RCC 7860 (cell line): ENCODE measurements around the gene NDNF.

ENCODE experiments used
- DNase-seq: peaks from one replicate; pipeline ENCODE4 v3.0.0-alpha.2; 2015; ENCODE audit warnings: low spot score
- FAIRE-seq: peaks from 2 replicates; lab custom pipeline; 2012; peaks lifted over from hg19 to GRCh38; lab: Jason Lieb, UNC

The NDNF gene

DNA sequence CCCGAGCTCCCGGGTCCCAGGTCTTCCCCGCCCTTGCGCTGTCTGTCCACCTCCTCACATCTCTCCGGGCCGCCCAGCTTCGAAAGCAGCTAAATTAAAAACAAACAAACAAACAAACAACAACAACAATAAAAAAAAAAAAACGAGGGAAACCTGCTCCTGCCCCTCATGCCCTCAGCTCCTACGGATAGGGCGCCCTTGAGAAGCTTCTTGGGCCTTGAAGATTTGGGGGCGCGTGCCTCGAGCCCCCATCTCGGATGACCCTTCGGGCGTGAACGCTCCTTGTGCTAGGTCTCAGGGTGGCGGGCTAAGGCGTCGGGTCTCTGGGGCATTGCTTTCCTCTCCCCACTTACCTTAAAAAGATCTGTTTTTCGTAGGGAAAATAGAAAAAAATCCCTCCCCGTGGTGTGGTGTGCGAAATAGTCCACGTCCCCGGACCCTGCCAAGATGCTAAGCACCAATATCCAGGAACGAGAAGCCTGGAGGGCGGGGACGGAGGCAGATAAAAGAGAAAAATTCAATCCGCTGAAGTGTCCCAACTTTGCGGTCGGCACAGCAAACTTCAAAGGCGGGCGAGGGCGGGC is 603 bp downstream of the NDNF start:
- DNase-seq (no peak), FAIRE-seq (no peak)

DNA sequence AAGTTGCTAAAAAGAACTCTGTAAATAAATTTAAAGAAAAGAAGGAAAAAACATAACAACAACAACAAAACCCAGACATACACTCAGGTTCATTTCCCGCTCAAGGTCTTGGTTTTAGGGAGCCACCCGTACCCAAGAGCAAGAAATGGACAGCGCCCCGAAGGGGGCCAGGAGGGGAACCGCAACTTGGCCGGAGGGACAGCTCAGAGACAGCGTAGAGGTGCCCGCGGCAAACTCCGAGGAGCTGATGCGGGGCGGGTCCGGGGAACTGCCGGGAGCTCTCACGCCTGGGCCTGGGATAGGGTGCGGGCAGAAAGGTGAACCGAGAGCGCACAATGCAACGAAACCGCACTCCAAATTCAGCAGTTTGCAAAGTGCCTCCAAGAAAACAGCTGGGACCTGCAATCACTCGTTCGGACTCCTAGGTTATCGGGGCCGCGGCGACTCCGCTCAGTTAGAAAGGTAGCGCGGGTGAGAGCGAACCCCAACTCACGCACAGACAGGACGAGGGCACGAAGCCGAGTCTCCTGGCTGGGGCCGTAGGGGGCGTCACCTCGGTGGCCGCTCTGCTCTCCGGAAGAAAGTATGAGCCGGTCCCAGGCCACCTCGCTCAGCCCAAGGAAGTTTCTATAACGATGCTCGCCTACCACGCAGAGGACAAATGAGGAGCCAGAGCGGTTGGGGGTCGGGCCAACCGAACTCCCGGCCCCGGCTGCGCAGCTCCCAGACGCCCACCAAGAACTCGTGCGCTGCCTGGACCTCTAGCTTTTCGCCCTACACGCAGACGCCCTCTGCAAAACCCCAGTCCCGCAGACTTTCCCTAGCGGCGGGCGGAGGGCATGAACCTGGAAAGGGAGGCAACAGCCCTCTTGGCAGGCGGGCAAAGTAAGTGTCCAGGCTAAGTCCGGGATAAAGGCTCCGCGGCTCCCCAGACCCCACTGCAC is 1.4 kb downstream of the NDNF start:
- DNase-seq (no peak), FAIRE-seq (no peak)

DNA sequence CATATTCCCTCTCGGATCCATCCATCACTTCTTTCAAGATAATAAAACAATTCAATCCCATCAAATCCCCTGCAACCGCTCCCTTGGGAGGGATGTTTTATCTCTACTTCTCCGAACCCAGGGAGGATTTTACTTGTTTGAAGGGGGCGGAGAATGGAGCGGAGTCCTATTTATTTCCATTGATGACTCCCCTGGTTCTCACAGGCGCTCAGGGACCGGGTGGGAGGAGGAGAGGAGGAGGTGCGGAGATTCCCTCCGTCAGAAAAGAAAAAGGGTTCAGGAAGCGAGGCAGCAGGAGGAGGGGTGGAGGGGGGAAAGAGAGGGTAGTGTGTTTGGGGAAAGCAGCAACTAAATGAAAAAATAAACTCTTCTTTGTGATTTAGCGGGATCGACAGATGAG is 2.1 kb downstream of the NDNF start:
- DNase-seq (no peak), FAIRE-seq (no peak)

DNA sequence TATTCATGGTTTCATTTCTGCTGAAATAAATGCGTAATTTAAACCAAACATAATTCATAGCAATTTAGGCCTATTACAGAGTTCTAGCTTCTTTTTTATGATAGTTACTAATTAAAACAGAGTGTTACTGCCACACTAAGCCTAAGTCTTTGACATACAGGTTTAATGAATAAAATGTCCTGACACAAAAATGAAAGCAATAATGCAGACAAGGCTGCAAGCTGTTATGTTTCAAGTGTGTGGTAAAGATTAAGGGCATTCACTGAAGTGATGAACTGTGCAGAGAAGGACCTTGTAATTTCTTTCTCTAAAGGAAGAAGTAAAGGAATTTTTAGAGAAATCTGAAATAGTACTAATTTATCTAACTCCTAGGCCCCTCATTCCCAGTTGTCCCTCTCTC is 2.9 kb downstream of the NDNF start:
- no peak for FAIRE-seq
- DNase-seq: no peak

DNA sequence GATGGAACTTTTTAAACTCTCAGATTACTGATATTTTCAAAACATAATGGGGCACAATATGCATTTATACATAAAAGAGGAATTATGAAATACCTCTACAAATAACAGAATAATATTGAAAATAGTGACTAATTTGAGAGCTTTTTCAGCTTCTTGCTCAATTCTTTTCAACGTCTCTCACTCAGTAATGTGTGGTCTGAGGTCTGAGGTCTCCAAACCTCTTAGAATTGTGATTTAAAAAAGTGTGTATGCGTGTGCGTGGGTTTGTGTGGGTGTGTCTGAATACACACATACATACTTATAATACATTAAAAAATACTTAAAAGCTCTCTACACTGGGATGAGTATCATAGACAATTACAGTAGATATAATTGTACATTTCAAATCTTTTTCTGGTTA is 7.9 kb downstream of the NDNF start:
- FAIRE-seq (no peak), DNase-seq (no peak)

DNA sequence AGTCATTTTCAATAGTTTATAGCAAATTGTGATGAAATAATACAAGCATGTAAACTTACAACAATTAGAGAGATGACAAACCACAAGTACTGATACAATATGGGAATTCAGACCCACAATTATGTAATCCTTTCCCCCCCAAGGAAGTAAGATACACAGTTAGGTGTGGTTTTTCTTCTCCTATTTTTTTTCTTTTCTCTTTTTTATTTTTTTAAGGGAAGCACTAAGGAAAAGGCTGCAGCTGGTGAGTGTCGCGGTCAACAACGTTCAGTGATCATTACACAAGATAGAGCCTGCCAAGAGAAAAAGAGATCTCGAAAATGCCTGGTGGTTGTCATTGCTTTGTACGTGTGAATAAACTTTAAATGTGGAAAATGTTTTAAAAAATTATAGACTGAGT is 9.8 kb downstream of the NDNF start:
- FAIRE-seq: no peak

DNA sequence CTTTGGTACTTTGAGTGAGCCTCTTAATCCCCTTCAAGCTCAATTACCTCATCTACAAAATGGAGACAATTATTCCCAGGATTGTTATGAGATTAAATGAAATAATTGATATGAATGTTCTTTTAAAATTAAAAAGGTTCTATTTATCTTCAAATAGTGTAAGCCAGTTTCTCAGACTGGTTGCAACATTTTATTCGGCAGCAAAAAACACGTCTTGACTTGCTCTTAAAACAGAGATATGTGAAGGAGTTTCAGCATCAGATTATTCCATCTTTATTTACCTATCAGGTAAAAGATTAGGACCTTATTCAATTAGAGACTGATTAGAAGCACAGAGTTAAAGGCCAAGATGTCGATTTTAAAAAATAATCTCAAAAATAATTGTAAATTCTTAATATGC is 10.5 kb downstream of the NDNF start:
- FAIRE-seq (no peak), DNase-seq (no peak)

More for the DNA sequence above, 9.8 kb downstream of the NDNF start:
- DNase-seq: no peak

DNA sequence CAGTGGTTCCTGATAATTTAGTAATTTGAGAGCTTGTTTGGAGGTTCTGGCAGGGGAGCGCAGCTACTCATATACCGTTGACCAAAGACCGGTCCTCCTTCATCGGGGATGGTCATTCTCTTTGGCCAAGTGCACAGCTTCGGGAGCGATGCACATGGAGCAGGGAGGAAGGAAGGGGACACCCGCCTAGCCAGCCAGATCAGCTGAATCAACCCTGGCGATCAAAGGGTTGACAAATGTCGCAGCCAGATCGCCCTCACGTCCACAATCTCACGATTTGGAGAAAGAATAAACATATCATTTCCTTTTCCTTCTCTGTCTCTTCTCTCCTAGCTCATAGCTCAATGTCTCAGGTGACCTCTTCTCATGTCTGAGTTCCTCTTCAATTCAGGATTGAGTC is 11.1 kb downstream of the NDNF start:
- FAIRE-seq: no peak
- DNase-seq: no peak

DNA sequence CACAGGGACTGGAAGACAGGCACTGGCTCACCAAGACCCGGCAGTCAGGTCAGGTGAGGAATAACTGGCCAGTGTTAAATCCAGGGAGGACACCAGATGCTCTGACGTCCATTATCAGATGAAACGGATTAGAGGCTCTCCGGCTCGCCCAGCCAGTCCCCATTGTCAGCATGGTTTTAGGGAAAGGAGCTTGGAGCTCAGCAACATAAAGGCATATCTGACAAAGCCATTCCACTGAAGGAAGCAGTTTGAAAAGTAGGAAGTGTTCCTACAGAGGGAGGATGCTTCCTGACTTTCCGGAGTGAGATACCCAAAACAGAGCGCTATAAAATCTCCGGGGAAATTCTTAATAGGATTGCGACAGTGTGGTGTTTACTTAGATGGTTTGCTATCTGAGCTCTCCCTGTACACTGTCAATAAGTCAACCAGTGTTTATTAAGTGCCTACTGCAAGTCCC is 14.8 kb downstream of the NDNF start:
- DNase-seq: no peak
- no peak for FAIRE-seq

DNA sequence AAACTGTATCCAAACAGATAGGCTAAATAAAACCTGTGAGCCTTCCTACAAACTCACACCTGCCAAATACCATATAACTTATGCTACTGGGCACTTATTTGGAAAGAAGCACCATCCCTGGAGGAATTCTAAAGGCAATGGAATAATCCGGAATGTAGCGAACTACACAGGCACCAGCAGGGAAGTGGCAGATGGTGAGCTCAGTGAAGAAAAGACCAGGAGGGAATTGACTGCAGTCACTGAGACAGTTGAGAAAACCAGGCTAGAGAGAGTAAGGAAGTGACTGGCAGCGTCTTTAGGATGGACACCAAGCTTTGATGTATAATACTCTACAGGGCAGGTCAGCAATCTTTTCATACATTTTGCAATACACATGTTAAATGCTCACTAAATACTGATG is 16.3 kb downstream of the NDNF start:
- no peak for DNase-seq
- no peak for FAIRE-seq

DNA sequence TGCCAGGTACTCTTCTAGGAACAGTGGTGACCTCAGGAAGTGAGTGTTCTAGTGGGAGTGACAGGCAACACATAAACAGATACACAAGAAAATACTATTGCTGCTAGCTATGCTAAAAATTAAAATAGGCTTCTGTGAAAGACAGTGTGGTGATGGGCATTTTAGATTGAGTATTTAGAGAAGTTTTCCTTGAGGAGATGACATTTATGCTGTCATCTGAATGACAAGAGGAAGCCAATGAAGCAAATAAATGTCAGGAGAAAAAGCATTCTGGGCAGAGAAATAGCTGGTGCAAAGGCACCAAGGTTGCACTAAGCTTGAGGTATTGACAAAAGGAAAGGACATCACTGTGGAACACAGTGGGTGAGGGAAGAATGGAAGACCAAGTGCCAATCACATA is 18.0 kb downstream of the NDNF start:
- FAIRE-seq (no peak), DNase-seq (no peak)

DNA sequence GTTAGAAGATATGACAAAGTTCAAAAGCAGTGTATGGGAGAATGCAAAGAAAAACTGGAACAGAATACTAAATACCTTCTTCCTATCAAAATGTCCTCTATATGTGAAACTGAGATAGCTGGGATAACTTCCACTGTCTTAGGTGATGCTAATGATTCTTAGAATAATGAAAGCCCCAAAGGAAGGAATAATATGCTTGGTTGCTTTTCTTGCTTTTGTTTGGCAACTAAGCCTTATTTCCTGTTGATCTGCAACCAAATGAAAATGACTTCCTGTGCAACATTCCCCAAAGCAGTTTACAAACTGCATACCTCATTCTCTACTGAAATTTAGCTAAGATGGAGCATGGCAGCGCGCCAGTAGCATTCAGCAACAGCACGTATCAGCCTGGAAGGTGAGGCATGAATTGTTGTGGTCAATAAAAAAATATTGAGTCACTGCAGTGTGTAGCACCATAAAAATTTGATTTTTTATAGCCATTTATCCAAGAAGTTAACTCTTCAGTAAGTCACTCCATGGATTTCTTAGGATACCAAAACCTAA is 18.7 kb downstream of the NDNF start:
- FAIRE-seq (no peak), DNase-seq (no peak)

DNA sequence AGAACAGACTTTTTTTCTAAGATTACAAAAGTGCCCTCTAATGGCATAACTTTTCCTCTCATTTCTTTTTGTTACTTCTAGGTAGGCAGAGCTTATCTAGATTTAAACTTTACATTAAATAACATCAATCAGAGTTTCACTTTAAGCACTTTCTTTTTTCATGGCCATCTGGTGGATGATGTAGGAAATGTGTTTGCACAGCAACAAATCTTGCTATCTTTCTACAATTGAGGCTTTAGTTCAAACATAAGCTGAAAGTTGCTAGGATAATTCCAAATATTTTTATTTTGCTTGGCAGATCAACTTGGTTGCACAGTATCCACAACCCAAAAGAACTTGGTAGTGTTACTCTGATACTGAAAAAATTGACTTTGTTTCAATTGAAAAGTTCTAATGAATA is 22.0 kb downstream of the NDNF start:
- FAIRE-seq (no peak), DNase-seq (no peak)

DNA sequence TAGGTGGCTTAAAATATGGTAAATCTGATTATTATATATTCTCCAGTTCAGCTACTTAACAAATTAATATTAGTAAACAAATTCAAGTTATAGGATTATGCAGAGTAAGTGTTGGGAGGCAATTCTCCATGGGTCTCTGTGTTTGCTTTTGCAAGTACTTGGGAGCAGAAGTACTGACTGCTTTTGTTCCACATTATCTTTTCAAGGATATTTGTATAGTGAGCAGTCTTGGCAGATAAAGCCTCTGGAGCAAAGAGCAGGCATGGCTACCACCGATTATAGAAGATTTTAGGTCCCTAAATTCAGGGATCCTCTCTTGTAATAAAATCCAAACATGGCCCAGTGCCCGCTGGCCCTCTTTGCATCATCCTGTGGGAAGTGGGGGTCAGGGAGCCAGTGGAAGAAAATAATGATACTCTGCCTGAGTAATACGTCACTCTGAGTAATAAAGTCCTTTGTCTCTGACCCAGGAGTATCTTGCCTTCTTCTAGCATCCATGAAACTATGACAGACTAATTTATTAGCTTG is 23.2 kb downstream of the NDNF start:
- DNase-seq (no peak), FAIRE-seq (no peak)

DNA sequence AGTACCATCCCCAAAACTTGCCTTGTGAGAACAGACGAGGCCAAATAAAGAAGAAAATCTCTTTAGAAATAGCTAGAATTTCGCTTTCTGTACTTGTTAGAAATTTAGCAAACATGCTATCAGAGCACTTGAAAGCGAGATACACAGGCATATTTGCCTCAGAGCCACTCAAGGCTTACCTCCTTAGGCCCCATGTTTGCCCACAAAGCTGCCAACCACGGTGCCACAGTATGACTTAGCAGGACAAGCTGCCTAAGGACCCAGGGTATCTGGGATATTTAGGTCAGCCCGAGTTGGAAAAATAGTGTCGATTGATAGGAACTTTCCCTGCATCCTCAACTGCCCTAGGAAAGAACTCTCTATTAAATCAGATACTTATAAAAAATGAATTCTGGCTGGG is 24.2 kb downstream of the NDNF start:
- DNase-seq (no peak), FAIRE-seq (no peak)

DNA sequence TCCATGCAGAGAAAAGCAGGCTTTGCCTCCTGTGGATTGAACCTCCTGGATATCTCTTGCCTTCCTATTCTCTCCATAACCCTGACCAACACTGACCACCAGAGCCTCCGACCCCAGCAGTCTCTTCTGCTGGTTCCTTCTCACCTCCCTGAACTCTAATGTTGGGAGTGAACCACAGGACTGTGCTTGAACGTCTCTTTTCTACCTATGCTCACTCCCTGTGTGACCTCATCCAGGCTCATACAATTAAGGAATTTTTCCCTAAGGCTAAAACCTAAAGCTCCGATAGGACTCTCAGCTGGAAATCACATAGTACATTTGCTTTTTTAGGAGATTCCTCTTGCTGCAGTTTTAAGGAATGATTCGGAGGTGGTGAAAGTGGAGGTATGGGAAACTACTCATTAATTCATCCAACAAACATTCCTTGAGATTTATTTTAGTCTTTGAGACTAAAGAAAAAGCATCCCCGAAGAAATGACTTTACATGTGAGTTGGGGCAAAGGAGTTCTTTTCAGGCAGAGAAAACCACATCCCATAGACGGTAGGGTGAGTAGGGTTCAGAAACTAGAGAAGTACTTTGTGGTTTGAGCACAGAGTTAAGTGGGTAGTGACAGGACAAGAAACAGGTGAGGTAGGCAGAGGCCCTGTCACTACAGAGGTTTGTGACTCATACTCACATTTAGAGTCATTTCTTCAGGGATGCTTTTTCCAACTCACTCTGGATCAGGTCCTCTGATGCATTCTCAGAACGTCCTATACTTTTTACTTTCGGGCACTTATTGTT is 30.8 kb downstream of the NDNF start:
- no peak for DNase-seq
- FAIRE-seq: no peak

DNA sequence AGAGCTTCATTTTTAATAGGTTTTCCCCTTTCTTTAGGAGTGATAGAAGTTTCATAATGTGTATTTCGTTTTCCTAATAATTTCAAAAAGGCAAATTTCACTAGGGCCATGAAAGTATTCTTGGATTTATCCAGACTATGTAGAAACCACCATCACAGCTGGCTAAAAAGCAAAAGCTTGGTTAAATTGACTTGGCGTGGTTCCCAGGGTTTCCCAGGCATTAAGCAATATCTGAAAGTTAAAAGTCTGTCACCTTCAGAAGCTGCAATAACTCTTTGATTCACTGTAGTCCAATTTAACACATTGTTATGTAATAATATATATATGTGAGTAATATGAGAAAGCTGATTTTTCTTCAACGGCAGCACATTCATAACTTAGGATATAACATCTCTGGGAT is 38.3 kb downstream of the NDNF start:
- no peak for FAIRE-seq
- no peak for DNase-seq

DNA sequence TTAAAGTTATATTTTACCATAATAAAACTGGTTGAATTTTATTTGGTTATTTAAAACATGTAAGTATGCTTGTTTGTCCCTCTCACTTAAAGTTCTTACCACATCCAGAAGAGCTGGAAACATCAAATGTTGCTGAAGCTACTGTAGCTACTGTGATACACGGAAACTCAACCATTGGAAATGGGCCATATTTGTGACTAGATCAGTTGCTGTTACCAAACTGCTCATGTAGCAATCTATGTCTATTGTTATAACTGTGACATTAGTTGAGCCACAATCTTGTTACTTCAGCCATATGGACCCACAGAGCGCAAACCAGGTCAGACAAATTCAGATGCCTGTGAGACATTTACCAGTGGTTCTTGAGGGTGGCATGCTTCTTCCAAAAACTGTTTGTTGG is 41.6 kb downstream of the NDNF start:
- no peak for FAIRE-seq

DNA sequence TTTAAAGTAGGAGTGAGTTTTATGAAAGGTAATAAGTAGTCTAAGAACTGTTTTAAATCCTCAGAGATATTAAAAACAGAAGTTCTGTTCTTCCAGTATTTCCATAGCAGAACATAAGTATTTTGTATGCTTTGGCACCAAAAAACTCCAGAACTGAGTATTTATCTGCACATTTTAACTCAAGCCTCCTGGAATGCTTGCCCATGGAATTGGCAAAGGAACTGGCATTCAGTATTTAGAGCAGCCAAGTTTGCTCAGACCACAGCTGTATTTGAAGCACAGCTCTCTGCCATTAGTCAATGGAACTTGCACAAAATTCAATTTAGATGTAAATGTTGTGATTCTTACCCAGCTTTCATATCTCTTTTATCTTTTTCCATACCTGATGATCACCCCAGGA is 42.2 kb downstream of the NDNF start:
- no peak for FAIRE-seq
- no peak for DNase-seq

More for the DNA sequence above, 41.6 kb downstream of the NDNF start:
- no peak for DNase-seq

DNA sequence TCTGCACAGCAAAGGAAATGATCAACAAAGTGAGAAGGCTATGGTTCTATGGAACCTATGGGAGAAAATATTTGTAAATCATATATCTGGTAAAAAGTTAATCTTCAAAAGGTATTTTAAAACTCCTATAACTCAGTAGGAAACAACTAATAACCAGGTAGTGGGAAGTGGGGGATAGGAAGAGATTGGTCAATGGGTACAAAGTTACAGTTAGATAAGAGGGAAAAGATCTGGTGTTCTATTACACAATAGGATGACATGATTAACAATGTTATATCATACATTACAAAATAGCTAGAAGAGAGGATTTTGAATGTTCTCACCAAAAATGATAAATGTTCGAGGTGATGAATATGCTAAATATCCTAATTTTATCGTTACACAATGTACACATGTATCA is 46.3 kb downstream of the NDNF start:
- FAIRE-seq: no peak

DNA sequence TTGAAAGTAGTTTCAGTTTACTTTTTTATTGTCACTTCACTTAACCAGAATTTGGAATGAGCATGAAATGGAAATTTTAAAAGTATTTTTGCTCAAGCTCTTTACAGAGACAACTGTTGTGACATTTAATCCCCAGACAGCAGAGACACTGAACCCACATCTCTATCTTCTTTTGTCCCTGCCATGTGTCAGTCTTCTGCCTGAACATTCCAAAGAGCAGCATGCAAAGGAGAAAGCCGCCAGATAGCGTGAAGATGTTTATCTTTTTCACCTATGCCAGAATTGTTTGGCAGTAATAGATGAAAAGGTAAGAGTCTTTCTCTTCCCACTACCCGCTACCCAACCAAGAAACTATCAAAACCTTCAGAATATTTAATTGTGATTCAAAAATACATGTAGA is 46.8 kb downstream of the NDNF start:
- FAIRE-seq (no peak), DNase-seq (no peak)

More for the DNA sequence above, 46.3 kb downstream of the NDNF start:
- no peak for DNase-seq
